Measurements from ENCODE around the gene NDC1.
"Not testable (repeated sequence)": the region's sequence is repeated elsewhere in the genome, so short reads cannot be mapped to it uniquely, and the experiment has no call there.

Gene NDC1

GRCh38 chr1:53760497-53760896 is 77.6 kb downstream of the NDC1 start:
- DNase-seq = not testable (repeated sequence)

DNA sequence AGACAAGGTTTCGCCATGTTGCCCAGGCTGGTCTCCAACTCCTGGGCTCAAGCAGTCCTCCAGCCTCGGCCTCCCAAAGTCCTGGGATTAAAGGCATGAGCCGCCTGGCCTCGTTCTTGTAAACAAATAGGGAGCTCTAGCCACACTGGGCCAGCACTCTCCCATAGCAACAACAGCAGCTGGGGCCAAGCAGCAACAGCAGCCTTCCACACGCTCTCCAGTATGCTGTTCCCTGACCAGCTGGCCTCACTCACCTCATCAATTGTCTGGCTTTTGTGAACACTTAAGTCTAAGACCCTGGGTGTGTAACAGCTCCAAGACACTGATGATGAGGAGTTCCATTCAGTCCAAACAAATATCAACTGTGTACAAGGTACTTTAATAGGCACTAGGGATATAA is 82.2 kb downstream of the NDC1 start:
- DNase-seq = no peak

DNA sequence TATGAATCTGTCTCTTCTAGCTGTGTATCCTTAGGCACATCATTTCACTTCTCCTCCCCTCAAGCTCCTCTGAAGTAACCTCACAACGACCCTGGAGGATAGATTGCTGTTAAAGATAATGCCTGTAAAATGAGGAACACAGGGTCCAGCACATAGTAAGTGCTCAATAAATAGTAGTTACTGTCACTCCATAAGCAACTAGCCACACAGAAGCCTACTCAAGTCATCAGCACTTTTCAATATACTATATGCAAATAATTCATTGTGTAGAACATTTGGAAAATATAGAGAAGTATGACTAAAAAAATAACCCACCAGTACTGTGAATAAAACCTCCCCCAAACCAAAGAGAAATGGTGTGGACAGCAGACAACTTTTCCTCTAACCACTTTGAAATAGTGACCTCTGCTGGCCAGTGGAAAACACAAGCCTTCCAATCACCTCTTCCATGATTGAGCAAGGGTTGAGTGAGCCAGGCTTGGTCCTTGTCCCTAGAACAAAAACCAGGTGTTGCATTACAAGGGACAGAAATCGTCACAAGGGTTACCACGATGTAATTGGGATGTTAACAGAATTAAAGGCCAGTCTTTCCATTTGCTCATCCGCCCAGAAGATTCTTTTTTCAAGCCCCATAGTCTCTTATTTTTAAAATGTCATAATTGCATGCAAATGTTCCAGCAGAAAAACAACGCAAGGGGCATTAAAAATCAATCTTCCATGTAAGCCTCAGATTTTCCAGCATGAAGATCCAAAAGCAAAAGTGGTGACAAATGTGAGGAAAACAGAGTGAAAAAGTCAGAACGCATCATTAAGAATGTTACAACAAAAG is 83.4 kb downstream of the NDC1 start:
- DNase-seq = peak; percentile 21

- no peak for DNase-seq
Measured at GRCh38 chr1:53752281-53752680, 85.8 kb downstream of the NDC1 start.

- no peak for DNase-seq
Measured at GRCh38 chr1:53747841-53748240, 90.3 kb downstream of the NDC1 start.

DNA sequence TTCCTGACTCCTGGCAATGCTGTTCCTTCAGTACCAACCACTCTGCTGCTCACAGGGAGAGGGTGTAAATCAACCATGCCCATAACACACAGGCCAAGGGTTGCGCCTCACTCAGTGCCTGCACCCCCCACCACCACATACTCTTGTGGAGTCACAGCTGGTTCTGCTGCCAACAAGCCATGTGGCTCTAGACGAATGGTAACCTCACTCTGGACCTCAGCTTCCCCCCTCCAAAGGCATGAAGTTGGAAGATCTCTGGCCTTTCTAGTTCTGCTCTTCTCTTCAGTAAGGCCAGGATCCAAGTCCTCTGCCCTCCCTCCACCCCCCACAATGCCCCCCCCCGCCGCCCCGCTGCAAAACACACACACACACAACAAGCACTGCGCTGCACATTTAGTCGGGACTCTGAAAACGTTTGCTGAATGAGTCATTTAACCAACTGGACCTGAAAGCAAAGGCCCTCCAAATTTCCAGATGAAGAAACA is 97.4 kb downstream of the NDC1 start:
- no peak for DNase-seq

GRCh38 chr1:53739109-53739681 is 98.9 kb downstream of the NDC1 start, which contains the start of gene GLIS1:
Gene GLIS1, minus strand, starts transcription at chr1:53739164. Its CDS starts 1,100 bp downstream, at chr1:53738064.
- peak; percentile 87 for DNase-seq

DNA sequence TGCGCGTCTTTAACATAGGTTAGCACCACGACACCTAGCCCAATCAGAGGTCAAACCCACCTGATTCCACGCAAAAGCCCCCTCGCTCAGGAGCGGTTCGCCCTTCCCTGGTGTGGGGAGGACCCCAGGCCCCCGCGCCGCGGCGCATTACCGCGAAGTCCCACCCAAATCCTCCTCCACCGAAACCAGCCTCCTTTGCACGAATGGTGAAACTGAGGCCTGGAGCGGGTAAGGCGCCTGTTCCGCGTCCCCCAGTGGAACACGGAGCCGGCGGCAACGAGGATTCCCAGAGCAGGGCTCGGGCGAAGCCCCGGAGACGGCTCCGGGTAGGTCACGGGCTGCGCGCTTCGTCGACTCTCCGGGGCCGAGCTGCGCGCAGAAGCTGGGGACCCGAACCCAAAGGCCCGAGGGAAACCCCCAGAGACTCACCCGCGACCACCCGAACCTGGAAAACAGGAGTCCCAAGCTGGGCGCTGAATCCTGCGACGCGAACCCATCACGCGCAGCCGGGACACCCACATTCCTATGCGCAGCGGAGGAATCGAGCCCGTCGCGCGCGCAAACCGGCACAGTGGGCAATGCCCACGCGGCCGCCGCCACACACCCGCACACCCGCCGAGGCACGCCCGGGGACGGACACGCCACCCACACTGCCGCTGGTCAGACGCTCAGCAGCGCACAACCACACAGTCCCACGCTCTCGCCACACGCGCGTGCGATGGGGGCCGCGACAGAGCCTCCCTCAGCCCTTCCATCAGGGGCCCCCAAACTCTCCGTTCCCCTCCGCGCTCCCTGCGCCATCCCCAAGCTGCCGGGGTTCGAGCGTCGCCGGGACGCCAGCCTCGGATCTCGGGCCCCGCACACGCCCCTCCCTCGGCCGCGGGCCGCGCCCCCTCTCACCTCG is 99.6 kb downstream of the NDC1 start:
- no peak for DNase-seq

GRCh38 chr1:53737648-53738204 is 100.4 kb downstream of the NDC1 start:
- DNase-seq = no peak

- DNase-seq = no peak
Measured at GRCh38 chr1:53736290-53736689, 101.8 kb downstream of the NDC1 start.

GRCh38 chr1:53735681-53736080 is 102.4 kb downstream of the NDC1 start:
- DNase-seq = no peak

DNA sequence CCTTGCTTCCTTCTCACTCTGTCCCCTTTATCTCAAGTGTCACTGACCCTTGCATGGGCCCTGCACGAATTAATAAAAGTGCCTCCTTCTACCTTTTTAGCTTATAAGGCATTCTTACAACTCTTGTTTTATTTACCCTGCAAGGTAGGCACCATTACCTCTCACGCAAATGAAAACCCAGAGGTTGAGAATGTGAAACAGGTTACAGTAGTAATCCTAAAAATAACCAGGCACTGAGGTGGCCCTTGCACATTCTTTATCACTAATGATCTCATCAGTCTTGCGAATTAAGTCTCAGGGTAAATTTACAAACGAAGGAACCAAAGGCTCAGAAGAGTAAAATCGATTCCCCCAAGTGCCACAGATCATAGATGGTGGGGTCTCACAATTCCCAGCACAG is 102.8 kb downstream of the NDC1 start:
- DNase-seq = no peak

DNA sequence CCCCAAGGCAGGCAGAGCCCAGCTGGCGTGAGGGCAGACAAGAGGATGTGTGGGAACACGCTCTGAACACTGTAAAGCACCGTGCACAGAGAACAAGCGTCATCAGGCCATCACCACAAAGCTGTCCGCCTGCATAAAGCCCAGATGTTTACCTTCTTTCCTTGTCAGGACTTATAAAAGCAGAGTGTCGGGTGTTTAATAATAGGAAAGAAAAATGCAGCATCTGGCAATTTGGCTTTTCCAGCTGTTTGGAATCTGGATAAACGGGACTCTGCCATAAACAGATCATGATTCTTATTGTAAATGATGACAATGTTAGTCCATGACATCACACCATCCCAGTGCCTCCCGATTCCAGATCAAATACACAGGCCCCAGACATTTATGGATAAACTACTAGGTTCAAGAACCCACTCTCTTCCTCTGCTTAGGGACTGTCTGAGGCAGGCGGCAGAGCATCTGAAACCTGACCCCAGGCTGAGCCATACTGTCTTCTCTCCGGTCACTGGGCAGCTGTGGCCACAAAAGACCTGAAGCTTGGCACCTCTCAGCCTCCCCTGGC is 103.4 kb downstream of the NDC1 start:
- no peak for DNase-seq

- no peak for DNase-seq
Measured at GRCh38 chr1:53733975-53734649, 104.0 kb downstream of the NDC1 start.

DNA sequence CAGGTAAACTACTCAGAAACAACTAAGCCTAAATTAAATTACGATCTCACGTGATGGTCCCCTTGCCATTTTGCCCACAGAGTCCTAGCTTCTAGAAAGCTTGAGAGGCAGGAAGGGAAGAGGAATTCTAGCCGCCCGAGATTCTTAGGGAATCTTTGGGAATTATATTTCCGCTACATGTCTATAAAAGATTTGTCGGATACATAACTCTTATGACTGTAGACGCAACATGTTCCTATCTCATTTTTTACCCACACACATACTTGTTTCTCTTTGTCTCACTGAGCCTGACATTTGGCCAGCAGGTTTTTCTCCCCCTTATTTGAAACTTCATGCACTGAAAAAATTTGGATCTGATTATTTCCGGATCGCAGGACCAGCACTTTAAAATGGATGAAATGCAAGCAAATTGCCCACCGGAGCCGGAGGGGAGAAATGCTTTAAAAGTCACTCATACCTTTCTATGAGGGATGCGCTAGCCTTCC is 104.6 kb downstream of the NDC1 start:
- DNase-seq = no peak

DNA sequence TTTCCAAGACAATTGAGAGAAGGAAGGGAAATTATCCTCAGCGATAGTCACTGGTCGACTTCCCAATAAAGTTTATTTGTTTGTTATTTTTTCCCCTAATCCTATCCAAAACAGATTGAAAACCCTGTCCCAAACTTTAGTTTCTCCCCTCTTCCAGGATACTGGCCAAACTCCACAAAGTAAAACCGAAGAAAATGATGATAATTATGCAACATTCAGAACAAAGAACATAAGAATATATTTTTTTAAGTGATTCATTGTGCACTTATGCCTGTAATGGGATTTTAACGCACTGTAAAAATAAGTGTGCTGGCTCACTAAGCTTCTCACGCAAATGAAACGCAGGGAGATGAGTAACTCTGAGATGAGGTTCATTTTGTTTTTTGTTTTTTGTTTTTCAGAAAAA is 105.2 kb downstream of the NDC1 start:
- DNase-seq = no peak

- no peak for DNase-seq
Measured at GRCh38 chr1:53732409-53732808, 105.7 kb downstream of the NDC1 start.

- no peak for DNase-seq
Measured at GRCh38 chr1:53731779-53732305, 106.3 kb downstream of the NDC1 start.

- DNase-seq = no peak
Measured at GRCh38 chr1:53731043-53731600, 107.0 kb downstream of the NDC1 start.

DNA sequence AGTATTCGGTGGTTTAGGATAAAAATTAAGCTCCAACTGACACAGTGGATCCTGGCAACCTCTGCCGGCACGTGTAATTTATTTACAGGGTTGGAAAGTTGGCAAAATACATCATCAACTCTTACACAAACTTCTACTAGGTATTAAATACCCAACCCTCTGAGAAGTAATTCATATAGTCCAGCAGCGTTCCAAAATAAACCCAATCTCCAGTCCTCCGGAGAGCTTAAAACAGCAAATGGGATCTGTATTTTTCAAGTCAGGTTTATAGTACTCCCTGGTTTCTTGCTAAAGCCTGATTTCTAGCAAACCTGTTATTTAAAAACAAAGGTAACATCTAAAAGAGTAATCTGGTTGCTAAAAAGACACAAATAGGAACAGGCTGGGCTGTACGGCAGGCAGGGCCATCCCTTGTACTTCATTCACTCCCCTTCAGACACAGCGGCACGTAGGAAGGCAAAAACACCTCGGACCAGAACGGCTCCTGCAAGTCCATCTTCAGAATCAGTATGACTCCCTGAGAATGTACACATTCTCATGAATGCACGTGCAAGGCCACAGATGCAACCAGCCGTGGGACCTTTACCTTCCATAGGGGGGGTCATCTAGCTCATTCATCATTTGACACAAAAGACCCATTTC is 107.8 kb downstream of the NDC1 start:
- no peak for DNase-seq

All from NCI-H774 (cell line).